Measurements from ENCODE around the gene ANXA2R.
"Not testable (repeated sequence)": the region's sequence is repeated elsewhere in the genome, so short reads cannot be mapped to it uniquely, and the experiment has no call there.

The ANXA2R gene, protein sequence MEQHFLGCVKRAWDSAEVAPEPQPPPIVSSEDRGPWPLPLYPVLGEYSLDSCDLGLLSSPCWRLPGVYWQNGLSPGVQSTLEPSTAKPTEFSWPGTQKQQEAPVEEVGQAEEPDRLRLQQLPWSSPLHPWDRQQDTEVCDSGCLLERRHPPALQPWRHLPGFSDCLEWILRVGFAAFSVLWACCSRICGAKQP

GRCh38 chr5:43040287-43041098 is at the start of gene ANXA2R:
ANXA2R (minus strand) TSS chr5:43040319; CDS start chr5:43040046, 273 bp downstream.
- DNase-seq: peak; percentile 94

DNA sequence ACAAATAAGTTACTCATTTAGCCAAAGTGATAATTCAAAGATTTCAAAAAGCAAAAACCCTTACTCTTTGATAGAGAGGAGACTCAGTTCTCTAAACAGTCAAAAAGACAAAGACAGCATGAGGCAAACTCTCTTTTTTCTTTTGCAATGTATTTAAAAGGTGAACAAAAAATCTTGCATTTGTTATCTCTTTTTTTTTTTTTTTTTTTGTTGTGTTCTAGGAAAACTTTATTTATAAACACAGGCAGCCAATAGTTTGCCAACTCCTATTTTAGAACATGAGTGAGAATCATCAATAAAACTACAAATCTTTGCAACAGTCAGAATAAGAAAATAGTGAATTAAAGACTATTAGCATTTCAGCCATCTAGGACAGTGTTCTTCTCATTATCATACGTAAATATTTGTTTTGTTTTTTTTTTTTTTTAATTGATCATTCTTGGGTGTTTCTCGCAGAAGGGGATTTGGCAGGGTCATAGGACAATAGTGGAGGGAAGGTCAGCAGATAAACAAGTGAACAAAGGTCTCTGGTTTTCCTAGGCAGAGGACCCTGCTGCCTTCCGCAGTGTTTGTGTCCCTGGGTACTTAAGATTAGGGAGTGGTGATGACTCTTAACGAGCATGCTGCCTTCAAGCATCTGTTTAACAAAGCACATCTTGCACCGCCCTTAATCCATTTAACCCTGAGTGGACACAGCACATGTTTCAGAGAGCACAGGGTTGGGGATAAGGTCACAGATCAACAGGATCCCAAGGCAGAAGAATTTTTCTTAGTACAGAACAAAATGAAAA is 46.2 kb upstream of the ANXA2R start:
- DNase-seq: not testable (repeated sequence)

DNA sequence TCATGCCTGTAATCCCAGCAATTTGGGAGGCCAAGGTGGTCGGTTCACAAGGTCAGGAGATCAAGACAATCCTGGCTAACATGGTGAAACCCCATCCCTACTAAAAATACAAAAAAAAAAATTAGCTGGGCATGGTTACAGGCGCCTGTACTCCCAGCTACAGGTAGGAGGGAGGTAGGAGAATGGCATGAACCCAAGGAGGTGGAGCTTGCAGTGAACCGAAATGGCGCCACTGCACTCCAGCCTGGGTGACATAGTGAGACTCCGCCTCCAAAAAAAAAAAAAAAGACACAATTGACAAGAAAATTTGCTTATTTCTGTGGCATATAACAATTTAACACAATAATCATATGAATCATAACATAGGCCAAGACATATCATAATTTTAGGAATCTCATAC is 45.3 kb upstream of the ANXA2R start:
- no peak for DNase-seq

DNA sequence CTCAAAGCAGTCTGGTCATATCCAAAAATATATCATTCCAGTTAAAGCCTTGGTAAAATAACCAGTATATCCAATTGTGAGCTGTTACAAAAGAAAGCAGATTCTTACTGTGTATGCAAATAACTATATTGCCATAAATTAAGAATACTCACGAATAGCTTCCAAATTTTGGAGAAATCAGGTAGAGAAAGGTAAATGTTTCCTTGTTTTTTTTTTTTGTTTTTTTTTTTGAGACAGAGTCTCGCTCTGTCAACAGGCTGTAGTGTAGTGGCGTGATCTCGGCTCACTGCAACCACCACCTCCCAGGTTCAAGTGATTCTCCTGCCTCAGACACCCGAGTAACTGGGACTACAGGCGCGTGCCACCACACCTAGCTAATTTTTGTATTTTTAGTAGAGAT is 44.3 kb upstream of the ANXA2R start:
- not testable (repeated sequence) for DNase-seq

DNA sequence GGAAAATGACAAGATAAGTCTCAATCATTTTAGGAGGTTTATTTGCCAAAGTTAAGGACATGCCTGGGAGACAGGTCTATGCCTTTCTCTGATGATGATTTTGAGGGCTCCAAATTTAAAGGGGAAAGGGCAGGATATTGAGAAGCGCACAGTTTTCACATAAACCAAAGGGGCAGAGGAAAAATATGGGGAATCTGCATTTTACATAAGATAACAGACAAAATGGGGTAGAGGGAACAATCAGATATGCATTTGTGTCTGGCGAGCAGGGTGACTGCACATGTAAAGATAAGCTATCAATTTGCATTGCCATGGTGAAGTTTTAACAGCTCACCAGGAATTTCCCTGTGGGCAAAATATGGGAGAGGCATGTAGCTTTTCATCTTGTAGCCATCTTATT is 41.2 kb upstream of the ANXA2R start:
- DNase-seq: not testable (repeated sequence)

DNA sequence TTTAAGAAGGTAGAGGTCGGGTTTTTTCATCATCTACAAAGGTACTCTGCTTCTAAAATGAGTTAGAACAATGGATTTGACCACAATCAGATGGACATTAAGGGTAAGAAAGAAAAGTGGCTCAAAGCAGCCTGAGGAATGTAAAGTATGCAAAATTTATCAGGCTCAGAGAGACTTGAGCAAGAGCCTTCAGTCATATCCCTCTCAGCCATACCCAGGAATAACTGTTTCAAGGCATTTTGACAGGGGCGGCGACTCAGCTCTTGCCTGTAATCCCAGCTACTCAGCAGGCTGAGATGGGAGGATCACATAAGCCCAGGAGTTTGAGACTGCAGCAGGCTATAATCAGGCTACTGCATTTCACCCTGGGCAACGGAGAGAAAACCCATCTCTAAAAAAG is 38.8 kb upstream of the ANXA2R start:
- no peak for DNase-seq

DNA sequence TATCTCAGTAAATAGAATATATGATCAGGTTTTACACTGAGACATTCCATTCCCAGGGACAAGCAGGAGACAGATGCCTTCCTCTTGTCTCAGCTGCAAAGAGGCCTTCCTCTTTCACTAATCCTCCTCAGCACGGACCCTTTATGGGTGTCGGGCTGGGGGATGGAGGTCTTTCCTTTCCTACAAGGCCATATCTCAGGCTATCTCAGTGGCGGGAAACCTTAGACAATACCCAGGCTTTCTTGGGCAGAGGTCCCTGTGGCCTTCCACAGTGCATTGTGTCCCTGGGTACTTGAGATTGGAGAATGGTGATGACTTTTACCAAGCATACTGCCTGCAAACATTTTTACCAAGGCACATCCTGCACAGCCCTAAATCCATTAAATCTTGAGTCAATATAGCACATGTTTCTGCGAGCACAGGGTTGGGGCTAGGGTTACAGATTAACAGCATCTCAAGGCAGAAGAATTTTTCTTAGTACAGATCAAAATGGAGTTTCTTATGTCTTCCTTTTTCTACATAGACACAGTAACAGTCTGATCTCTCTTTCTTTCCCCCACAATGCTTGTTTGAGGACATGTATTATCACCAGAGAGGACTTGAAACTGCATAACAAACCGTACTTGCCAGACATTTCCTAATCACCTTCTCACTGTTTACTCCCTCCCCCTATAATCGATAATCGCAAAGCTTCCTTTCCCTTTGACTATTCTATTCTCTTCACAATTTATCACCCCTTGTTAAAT is 37.5 kb upstream of the ANXA2R start:
- DNase-seq: not testable (repeated sequence)

- no peak for DNase-seq
Observed at GRCh38 chr5:43075319-43076293, 35.5 kb upstream of the ANXA2R start.

- no peak for DNase-seq
Observed at GRCh38 chr5:43074987-43075318, 34.8 kb upstream of the ANXA2R start.

DNA sequence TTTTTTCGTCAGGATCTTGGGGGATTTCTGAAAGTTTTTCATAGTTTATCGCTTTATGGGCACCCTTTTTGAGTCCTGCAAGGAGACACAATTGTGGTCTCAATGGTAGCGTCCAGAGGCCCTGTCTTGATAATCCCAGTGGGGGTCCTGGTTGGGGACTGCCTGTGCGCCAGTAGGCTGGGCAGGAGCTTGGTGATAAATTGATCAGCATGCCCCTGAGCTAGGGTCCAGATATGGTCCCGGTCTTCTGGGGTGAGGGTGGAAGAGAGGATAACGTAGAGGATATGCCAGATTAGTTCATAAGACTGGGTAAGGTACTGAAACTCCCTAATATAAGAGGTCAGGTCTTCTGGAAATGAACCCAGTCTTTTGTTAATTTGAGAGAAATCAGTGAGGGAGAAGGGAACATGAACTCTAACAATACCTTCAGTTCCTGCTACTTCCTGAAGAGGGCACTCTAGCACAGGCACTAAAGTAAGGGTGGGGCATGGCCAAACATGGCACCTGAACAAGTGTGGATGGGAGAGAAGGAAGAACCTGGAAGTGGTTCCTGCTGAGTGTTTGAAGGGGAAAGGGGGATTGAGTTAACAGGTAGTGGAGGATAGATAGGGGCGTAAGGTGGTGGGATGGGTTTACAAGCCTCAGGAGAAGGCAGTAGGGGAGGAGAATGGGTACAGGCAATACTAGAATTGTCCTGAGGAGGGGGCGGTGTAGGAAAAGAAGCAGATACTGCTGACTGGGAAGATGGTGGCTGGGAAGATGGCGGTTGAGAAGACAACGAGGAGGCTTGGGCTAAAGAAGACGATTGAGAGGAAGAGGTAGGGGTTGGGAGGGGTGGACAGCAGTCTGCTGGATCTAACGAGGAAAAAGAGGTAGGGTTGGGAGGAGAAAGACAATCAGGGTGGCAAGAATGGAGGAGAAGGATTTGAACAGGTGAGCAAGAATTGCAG is 33.8 kb upstream of the ANXA2R start:
- peak; percentile 73 for DNase-seq

- not testable (repeated sequence) for DNase-seq
Observed at GRCh38 chr5:43069401-43069720, 29.2 kb upstream of the ANXA2R start.

DNA sequence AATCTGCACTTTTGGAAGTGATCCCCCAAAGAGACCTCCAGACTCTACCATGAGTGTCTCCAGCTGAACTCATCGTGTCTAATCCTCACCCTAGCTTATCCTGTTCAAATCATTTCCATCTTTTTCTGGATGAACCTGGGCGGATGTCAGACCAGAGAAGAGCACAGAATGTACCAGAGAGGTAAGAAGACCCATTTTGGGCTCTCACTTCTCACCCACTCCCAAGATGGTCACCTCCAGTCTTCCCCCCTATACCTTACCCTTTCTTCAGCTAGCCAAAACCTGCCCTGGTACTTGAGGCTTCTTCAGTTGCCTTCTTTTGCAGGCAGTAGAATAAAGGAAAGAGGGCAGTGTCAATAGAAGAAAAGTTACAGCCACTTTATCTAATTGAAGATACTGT is 27.9 kb upstream of the ANXA2R start:
- no peak for DNase-seq

GRCh38 chr5:43066799-43067741 is 27.0 kb upstream of the ANXA2R start:
- DNase-seq: peak; percentile 98

- DNase-seq: peak; percentile 90
Observed at GRCh38 chr5:43065948-43066798, 26.1 kb upstream of the ANXA2R start.

DNA sequence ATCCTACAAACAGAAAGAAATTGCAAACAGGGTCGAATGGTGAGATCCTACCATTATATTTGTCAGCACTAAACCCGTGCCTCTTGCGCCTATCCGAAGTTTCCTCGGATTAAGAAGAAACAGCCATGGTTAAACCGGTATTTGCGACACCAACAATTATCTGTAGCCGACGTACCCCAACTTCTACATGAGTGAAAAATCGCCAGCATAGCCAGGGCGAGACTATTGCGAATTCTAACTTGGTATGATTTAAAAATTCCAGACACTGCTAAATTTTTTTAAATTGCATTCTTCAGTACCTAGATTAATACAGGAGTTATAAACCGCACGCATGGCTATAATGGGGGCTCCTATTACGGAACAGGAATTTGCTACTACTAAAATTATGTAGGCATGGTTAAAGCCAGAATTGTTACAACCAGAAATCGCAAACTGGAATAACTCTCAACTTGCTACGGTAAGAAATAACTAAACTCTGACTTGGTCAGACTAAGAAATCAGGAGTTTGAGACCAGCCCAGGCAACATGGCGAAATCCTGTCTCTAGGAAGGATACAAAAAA is 25.3 kb upstream of the ANXA2R start:
- DNase-seq: no peak

DNA sequence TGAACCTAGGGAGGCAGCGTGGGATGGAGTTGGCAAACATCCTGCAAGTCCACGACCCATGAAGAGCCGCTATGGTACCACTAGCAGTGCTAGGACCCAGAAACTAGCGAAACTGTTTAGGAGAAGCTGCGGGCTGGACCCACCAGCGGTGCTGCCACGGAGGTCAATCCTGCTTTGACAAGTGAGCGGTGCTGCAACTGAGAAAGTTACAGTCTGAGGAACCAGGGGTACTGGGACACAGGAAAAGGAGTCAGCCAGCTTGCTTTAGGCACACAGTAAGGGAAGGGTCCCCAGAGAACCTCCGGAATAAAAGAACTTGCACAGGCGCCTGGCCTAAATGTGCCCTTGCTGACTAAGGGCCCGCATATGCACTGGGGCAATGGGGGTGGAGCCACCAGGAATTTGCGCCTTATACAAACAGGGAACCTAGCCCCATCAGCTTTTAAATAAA is 23.6 kb upstream of the ANXA2R start:
- no peak for DNase-seq

- DNase-seq: no peak
Observed at GRCh38 chr5:43061352-43062075, 21.4 kb upstream of the ANXA2R start.
